ENCODE results near the gene HEXIM1. TPM values are rescaled to one million over a fixed set of nuclear protein-coding genes. Genes with fewer than 3 reads are reported as not detected.

Gene HEXIM1
- total RNA-seq, 1 donor from 2014 or later = 22.6 TPM

DNA sequence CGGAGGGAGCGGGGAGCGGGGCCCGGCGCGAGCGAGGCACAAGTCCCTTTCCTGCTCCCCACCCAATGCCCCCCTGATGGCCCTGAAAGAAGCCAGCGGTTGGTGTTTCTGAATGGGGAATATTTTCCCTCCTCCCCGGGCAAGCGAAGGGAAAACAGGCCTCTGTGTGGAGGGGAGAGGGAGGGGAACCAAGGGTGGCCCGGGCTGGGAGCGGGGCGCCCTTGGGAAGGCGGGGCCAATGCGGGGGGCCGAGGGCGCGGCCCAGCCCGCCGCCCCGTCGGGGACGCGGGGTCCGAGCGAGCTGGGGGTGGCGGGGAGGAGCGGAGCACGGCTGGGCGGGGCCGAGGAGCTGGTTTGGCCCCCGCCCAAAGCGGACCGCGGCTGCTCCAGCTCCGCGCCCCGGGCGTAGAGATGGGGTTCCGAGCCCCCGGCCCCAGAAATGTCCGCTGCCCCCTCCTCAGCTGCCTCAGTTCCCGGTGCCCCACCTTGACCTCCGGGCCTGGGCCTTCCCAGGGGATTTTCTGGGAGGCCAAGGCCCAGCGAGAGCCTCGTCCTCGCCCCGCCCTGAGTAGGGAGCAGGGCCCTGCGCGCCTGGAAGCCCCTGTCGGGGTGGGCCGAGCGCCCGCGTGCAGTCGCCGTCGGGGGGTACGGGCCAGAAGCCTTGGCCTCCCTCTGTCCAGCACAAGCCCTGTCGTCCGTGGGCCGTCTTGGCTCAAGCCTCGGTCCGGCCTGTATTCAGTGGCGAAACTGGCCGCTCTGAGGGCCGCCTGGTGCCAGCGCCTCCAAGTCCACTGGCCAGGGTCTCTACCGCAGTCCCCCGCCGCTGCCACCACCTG is 3.9 kb upstream of the HEXIM1 start:
- H3K4me3 Mint-ChIP-seq (ENCODE audit: unreplicated experiment) = no peak overlapping the region
- H3K4me1 Mint-ChIP-seq (ENCODE audit: unreplicated experiment) = peaks cover 14% of the 10 kb centered on the region
- H3K27me3 Mint-ChIP-seq (ENCODE audit: unreplicated experiment) = peaks cover 20% of the 10 kb centered on the region
- peaks cover 3% of the 10 kb centered on the region for H3K36me3 Mint-ChIP-seq (ENCODE audit: low read depth, unreplicated experiment)
- H3K9me3 Mint-ChIP-seq (ENCODE audit: unreplicated experiment) = no peaks in the 10 kb centered on the region
- H3K27ac Mint-ChIP-seq (ENCODE audit: unreplicated experiment) = no peak overlapping the region
- DNase-seq (ENCODE audit: low spot score) = no peak
- TF ChIP-seq, protein P1, sequence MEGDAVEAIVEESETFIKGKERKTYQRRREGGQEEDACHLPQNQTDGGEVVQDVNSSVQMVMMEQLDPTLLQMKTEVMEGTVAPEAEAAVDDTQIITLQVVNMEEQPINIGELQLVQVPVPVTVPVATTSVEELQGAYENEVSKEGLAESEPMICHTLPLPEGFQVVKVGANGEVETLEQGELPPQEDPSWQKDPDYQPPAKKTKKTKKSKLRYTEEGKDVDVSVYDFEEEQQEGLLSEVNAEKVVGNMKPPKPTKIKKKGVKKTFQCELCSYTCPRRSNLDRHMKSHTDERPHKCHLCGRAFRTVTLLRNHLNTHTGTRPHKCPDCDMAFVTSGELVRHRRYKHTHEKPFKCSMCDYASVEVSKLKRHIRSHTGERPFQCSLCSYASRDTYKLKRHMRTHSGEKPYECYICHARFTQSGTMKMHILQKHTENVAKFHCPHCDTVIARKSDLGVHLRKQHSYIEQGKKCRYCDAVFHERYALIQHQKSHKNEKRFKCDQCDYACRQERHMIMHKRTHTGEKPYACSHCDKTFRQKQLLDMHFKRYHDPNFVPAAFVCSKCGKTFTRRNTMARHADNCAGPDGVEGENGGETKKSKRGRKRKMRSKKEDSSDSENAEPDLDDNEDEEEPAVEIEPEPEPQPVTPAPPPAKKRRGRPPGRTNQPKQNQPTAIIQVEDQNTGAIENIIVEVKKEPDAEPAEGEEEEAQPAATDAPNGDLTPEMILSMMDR (IDR thresholded peaks at IDR 0.05; ENCODE audit: unreplicated experiment) = no peak

DNA sequence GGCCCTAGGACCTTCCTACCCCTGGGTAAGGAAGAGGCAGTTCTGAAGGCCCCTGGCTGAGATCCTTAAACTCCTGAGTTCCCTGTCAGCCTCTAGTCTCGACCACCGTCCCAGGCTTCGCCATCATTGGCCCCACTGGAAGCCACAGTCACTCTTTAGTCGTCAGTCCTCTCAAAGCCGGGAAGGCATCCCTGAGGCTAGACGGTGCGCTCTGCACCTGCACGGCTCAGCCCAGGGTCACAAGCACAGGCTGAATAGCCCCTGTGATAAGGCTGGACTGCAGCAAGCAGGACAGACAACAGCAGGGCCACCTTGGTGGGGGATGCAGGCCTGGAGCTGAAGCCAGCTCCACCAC is 3.3 kb upstream of the HEXIM1 start:
- DNase-seq (ENCODE audit: low spot score) = no peak
- Mint-ChIP-seq H3K36me3 (ENCODE audit: low read depth, unreplicated experiment) (peaks cover 3% of the 10 kb centered on the region), H3K27ac (ENCODE audit: unreplicated experiment) (no peak overlapping the region), H3K9me3 (ENCODE audit: unreplicated experiment) (no peaks in the 10 kb centered on the region), H3K27me3 (ENCODE audit: unreplicated experiment) (peaks cover 20% of the 10 kb centered on the region), H3K4me1 (ENCODE audit: unreplicated experiment) (peaks cover 16% of the 10 kb centered on the region), H3K4me3 (ENCODE audit: unreplicated experiment) (no peak overlapping the region)
- TF ChIP-seq, protein P1 (IDR thresholded peaks at IDR 0.05; ENCODE audit: unreplicated experiment) = no peak

DNA sequence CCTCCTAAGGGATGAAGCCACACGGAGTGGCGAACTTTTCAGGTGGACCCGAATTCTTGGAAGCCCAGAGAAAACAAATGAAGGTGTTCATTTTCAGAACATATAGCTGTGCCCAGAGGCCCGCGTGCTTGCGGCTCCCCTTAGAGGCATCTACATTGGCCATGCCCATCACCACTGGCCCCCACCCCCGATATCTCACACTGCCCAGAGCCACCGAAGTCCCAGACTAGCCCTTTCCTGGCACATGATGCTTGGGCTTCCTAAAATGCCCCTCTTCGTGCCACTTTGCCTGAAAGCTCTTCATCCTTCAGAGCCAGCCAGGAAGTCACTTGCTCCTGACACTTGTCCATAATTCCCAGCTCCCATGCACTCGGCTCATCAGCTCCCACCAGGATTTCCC is 2.1 kb upstream of the HEXIM1 start:
- Mint-ChIP-seq H3K4me1 (ENCODE audit: unreplicated experiment) (peaks cover 20% of the 10 kb centered on the region), H3K27me3 (ENCODE audit: unreplicated experiment) (peaks cover 20% of the 10 kb centered on the region), H3K9me3 (ENCODE audit: unreplicated experiment) (no peaks in the 10 kb centered on the region), H3K4me3 (ENCODE audit: unreplicated experiment) (peak overlapping the region; percentile 99), H3K27ac (ENCODE audit: unreplicated experiment) (peak overlapping the region; percentile 2), H3K36me3 (ENCODE audit: low read depth, unreplicated experiment) (peaks cover 3% of the 10 kb centered on the region)
- DNase-seq (ENCODE audit: low spot score) = no peak
- TF ChIP-seq, protein P1 (IDR thresholded peaks at IDR 0.05; ENCODE audit: unreplicated experiment) = no peak

DNA sequence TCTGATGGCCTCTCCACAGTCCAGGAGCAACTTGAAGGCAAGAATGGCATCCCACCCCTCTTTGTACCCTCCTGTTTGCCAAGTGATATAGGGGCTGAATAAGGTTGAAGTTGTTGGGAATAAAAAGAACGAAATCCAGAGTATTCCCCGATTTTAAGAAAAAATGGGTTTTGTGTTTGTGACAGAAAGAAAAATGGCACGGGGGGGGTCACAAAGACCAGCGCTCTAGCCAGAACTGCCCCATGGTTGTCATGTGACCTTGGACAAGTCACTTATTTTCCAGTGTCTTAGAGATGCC is 1.7 kb upstream of the HEXIM1 start:
- Mint-ChIP-seq H3K27ac (ENCODE audit: unreplicated experiment) (peak overlapping the region; percentile 94), H3K9me3 (ENCODE audit: unreplicated experiment) (no peaks in the 10 kb centered on the region), H3K36me3 (ENCODE audit: low read depth, unreplicated experiment) (peaks cover 3% of the 10 kb centered on the region), H3K4me1 (ENCODE audit: unreplicated experiment) (peaks cover 24% of the 10 kb centered on the region), H3K4me3 (ENCODE audit: unreplicated experiment) (peak overlapping the region; percentile 99), H3K27me3 (ENCODE audit: unreplicated experiment) (peaks cover 20% of the 10 kb centered on the region)
- TF ChIP-seq, protein P1 (IDR thresholded peaks at IDR 0.05; ENCODE audit: unreplicated experiment) = no peak
- DNase-seq (ENCODE audit: low spot score) = no peak

DNA sequence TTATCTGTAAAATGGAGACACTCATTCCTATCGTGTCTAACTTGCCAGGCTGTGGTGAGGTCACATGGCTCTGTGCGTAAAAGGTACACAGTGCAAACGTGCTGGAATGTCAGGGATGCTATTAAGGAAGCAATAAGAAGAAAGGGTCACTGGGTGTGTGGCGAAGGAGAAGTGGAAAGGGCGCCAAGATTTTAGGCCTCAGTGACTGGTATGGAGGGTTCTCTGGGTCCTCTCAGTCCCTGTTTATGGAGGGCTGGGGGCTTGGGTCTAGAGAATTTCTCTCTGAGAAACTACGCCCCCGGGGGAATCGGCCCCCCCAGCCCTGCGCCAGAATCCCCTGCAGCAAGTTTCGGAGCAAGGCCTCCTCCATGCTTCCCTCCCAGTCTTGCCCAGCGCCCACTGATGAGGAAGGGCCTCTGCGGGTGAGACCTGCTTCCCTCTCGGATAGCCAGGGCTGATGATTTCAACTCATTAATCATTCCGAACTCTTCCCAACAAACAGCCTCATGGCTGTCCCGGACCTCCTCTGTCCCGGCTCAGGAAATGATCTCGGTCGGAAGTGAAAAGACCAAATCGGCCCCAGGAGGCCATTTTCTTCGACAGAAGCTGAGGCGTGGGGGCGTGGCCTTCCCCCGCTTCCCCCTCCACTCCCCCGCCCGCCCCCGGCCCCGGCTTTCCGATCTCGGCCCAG is 1.2 kb upstream of the HEXIM1 start:
- peaks cover 26% of the 10 kb centered on the region for H3K4me1 Mint-ChIP-seq (ENCODE audit: unreplicated experiment)
- H3K27ac Mint-ChIP-seq (ENCODE audit: unreplicated experiment) = peak overlapping the region; percentile 100
- H3K36me3 Mint-ChIP-seq (ENCODE audit: low read depth, unreplicated experiment) = peaks cover 3% of the 10 kb centered on the region
- TF ChIP-seq, protein P1 (IDR thresholded peaks at IDR 0.05; ENCODE audit: unreplicated experiment) = no peak
- peaks cover 20% of the 10 kb centered on the region for H3K27me3 Mint-ChIP-seq (ENCODE audit: unreplicated experiment)
- H3K4me3 Mint-ChIP-seq (ENCODE audit: unreplicated experiment) = peak overlapping the region; percentile 99
- DNase-seq (ENCODE audit: low spot score) = no peak
- no peaks in the 10 kb centered on the region for H3K9me3 Mint-ChIP-seq (ENCODE audit: unreplicated experiment)

Measured in endothelial cell (in vitro differentiated cells).